Measurements from ENCODE around the gene GRIN2C.

Gene GRIN2C

DNA sequence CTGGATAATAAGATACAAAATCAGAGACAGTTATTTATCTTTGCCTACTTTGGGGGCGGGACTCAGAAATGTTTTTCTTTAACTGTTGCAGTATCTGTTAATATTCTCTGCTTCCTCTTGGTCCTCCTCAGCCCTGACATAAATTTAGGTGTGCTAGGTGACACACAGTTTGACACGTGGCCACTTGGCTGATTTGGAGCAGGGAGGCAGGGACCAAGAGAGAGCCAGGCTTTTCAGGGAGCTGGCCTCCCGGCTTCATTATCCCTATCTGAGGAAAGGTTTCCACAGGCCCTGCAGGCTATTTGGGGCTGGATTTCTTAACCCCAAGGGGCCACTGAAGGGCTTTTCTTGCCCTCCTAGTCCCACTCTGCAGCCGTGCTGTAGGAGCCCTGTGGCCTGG, 63.5 kb downstream of the GRIN2C start (continued):
- TF ChIP-seq, protein P1, sequence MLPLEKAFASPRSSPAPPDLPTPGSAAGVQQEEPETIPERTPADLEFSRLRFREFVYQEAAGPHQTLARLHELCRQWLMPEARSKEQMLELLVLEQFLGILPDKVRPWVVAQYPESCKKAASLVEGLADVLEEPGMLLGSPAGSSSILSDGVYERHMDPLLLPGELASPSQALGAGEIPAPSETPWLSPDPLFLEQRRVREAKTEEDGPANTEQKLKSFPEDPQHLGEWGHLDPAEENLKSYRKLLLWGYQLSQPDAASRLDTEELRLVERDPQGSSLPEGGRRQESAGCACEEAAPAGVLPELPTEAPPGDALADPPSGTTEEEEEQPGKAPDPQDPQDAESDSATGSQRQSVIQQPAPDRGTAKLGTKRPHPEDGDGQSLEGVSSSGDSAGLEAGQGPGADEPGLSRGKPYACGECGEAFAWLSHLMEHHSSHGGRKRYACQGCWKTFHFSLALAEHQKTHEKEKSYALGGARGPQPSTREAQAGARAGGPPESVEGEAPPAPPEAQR (tag by site-specific recombination; IDR thresholded peaks at IDR 0.05): no peak
- TF ChIP-seq, protein P2, sequence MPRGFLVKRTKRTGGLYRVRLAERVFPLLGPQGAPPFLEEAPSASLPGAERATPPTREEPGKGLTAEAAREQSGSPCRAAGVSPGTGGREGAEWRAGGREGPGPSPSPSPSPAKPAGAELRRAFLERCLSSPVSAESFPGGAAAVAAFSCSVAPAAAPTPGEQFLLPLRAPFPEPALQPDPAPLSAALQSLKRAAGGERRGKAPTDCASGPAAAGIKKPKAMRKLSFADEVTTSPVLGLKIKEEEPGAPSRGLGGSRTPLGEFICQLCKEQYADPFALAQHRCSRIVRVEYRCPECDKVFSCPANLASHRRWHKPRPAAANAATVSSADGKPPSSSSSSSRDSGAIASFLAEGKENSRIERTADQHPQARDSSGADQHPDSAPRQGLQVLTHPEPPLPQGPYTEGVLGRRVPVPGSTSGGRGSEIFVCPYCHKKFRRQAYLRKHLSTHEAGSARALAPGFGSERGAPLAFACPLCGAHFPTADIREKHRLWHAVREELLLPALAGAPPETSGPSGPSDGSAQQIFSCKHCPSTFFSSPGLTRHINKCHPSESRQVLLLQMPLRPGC (tag by site-specific recombination; IDR thresholded peaks at IDR 0.05): no peak

DNA sequence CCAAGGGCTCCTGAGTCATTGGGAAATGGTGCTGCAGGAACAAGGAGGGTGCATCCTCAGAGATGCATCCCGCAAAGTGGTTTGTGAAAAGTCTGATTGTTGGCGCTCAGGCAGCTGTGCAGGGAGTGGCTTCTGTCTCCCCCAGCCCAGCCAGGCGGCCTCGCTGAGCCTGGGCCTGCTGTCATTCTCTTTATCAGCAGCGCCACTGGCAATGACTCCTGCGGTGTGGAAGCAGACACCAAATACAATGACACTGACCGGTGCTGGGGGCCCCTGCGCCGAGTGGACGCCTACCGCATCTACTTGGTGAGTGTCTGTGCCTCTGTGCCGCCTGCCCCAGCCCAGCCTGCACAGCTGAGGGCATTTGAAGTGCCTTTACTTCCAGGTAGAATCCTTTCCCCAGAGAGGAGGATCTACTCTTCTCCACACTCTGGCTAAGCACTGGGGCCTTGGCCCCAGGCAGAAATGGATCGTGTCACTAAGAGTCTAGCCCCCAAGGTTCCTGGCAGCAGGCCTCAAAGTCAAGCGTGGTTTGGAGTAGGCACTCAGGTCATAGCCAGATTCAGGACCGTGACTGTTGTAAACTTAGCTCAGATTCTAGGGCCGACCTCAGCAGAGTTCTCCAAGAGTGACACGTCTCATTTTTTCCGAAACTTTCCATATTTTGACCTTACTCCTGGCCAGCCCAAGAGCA, 64.2 kb downstream of the GRIN2C start:
- TF ChIP-seq, protein P3, sequence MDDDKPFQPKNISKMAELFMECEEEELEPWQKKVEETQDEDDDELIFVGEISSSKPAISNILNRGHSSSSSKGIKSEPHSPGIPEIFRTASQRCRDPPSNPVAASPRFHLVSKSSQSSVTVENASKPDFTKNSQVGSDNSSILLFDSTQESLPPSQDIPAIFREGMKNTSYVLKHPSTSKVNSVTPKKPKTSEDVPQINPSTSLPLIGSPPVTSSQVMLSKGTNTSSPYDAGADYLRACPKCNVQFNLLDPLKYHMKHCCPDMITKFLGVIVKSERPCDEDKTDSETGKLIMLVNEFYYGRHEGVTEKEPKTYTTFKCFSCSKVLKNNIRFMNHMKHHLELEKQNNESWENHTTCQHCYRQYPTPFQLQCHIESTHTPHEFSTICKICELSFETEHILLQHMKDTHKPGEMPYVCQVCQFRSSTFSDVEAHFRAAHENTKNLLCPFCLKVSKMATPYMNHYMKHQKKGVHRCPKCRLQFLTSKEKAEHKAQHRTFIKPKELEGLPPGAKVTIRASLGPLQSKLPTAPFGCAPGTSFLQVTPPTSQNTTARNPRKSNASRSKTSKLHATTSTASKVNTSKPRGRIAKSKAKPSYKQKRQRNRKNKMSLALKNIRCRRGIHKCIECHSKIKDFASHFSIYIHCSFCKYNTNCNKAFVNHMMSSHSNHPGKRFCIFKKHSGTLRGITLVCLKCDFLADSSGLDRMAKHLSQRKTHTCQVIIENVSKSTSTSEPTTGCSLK (tag by site-specific recombination; IDR thresholded peaks at IDR 0.05): no peak
- TF ChIP-seq MEIS1 (CRISPR knock-in tag; IDR thresholded peaks at IDR 0.05; ENCODE audit: borderline replicate concordance) (no peak), ZNF391 (tag by site-specific recombination; IDR thresholded peaks at IDR 0.05; ENCODE audit: borderline replicate concordance, low read depth) (no peak), ZNF660 (tag by site-specific recombination; IDR thresholded peaks at IDR 0.05) (no peak), ZNF324 (tag by site-specific recombination; IDR thresholded peaks at IDR 0.05) (no peak), ZNF514 (tag by site-specific recombination; IDR thresholded peaks at IDR 0.05) (no peak), ZNF335 (tag by site-specific recombination; conservative IDR thresholded peaks at IDR 0.05) (no peak), ZNF561 (tag by site-specific recombination; IDR thresholded peaks at IDR 0.05; ENCODE audit: borderline replicate concordance) (no peak), EGR2 (tag by site-specific recombination; IDR thresholded peaks at IDR 0.05; ENCODE audit: low read depth) (no peak), ZFP37 (tag by site-specific recombination; IDR thresholded peaks at IDR 0.05) (no peak), ZNF248 (tag by site-specific recombination; IDR thresholded peaks at IDR 0.05) (no peak), ZNF292 (tag by site-specific recombination; IDR thresholded peaks at IDR 0.05; ENCODE audit: borderline replicate concordance, low read depth) (no peak)
- TF ChIP-seq, protein P4, sequence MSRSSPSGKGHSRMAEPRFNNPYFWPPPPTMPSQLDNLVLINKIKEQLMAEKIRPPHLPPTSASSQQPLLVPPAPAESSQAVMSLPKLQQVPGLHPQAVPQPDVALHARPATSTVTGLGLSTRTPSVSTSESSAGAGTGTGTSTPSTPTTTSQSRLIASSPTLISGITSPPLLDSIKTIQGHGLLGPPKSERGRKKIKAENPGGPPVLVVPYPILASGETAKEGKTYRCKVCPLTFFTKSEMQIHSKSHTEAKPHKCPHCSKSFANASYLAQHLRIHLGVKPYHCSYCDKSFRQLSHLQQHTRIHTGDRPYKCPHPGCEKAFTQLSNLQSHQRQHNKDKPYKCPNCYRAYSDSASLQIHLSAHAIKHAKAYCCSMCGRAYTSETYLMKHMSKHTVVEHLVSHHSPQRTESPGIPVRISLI (tag by site-specific recombination; IDR thresholded peaks at IDR 0.05): no peak
- TF ChIP-seq, protein P5, sequence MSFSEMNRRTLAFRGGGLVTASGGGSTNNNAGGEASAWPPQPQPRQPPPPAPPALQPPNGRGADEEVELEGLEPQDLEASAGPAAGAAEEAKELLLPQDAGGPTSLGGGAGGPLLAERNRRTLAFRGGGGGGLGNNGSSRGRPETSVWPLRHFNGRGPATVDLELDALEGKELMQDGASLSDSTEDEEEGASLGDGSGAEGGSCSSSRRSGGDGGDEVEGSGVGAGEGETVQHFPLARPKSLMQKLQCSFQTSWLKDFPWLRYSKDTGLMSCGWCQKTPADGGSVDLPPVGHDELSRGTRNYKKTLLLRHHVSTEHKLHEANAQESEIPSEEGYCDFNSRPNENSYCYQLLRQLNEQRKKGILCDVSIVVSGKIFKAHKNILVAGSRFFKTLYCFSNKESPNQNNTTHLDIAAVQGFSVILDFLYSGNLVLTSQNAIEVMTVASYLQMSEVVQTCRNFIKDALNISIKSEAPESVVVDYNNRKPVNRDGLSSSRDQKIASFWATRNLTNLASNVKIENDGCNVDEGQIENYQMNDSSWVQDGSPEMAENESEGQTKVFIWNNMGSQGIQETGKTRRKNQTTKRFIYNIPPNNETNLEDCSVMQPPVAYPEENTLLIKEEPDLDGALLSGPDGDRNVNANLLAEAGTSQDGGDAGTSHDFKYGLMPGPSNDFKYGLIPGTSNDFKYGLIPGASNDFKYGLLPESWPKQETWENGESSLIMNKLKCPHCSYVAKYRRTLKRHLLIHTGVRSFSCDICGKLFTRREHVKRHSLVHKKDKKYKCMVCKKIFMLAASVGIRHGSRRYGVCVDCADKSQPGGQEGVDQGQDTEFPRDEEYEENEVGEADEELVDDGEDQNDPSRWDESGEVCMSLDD (tag by site-specific recombination; IDR thresholded peaks at IDR 0.05): no peak
- H3K27ac ChIP-seq (ENCODE audit: extremely low read depth, low read depth, low read length): no peak overlapping the region
- CTCF ChIA-PET: interaction anchor here (0.7 to 10.9 kb wide), 4 partner anchors 47 to 162 kb away, joined by 3 to 338 read pairs (median 5); partner anchors contain the start of gene GRIN2C
- H3K36me3 ChIP-seq (ENCODE audit: control insufficient read depth in 2 of 2, insufficient read depth in 1 of 2, low read length in 2 of 2): peaks cover 0 to 85% of the 10 kb centered on the region in 2 experiments; a peak in 2 of 3 replicates
- no peak overlapping the region for H3K4me3 ChIP-seq (ENCODE audit: low read depth, low read length)
- POLR2A ChIA-PET: no interaction called here
- H3K9me3 ChIP-seq (ENCODE audit: control insufficient read depth, insufficient read depth, low read depth, low read length): no peaks in the 10 kb centered on the region
- H3K4me1 ChIP-seq (ENCODE audit: control insufficient read depth, insufficient read depth, low read length): no peaks in the 10 kb centered on the region

Data from HEK293 (cell line).